Esophagus muscularis mucosa (tissue), 4 donors: ENCODE data around the gene GAS7. TPM values are rescaled to one million over a fixed set of nuclear protein-coding genes. Genes with fewer than 3 reads are reported as not detected.
A peak's percentile ranks its signal among the peaks of the same experiment; 100 is the strongest.

Source experiments
- DNase-seq: peaks from one replicate; pipeline ENCODE4 v3.0.0-alpha.2; 2017; ENCODE audit errors: extremely low spot score
- H3K27ac ChIP-seq, 4 donors: fragments of 200-600 bp; sonication (generic); replicated peaks in 1 of 4; 1 replicate in 3 of 4; 2 replicates in 1 of 4; pipeline ENCODE4 v1.5.1; 2016 to 2019; ENCODE audit warnings: mild to moderate bottlenecking in 1 of 4
- H3K27me3 ChIP-seq, 4 donors: fragments of 200-600 bp; sonication (generic); one replicate each; pipeline versions ENCODE4 v1.5.1 to v1.6.0; 2016 to 2019
- H3K36me3 ChIP-seq, 4 donors: fragments of 200-600 bp; sonication (generic); one replicate each; pipeline ENCODE4 v1.5.1; 2016 to 2019
- H3K4me1 ChIP-seq, 4 donors: fragments of 200-600 bp; sonication (generic); one replicate each; pipeline ENCODE4 v1.5.1; 2016 to 2019
- H3K4me3 ChIP-seq, 4 donors: fragments of 200-600 bp; sonication (generic); 1 replicate in 2 of 4; 2 replicates in 2 of 4; pipeline ENCODE4 v1.5.1; 2016 to 2019; ENCODE audit warnings: mild to moderate bottlenecking in 4 of 4, moderate library complexity in 1 of 4
- H3K9me3 ChIP-seq, 4 donors: fragments of 200-600 bp; sonication (generic); 1 replicate in 3 of 4; 2 replicates in 1 of 4; pipeline ENCODE4 v1.5.1; 2016 to 2019
- CTCF ChIP-seq, 3 experiments: fragments of 200-600 bp in 2 of 3; fragments of 450-650 bp in 1 of 3; sonication (generic) in 2 of 3; IDR thresholded peaks; one replicate each; pipeline ENCODE4 v1.5.1; 2017 to 2019; ENCODE audit warnings: antibody characterized with exemption in 3 of 3, mild to moderate bottlenecking in 2 of 3, moderate library complexity in 1 of 3
- EP300 ChIP-seq: sonication (generic); formaldehyde crosslinking; IDR thresholded peaks from one replicate; pipeline ENCODE4 v1.6.1; 2017; ENCODE audit warnings: antibody characterized with exemption
- POLR2A ChIP-seq: fragments of 450-650 bp; IDR thresholded peaks from one replicate; pipeline ENCODE4 v1.6.1; 2017; ENCODE audit warnings: antibody characterized with exemption, moderate library complexity, mild to moderate bottlenecking, low read depth
- POLR2AphosphoS5 ChIP-seq, 2 donors: sonication (generic); formaldehyde crosslinking; IDR thresholded peaks; one replicate each; pipeline ENCODE4 v1.6.1; 2017; ENCODE audit warnings: antibody characterized with exemption in 2 of 2
- WGBS: methylation state at CpG from one replicate; pipeline ENCODE4 v1.1.5; 2018; 5-methylcytosine and 5-hydroxymethylcytosine counted together
- intact Hi-C: fragments of 100-400 bp; cut with DNase I; formaldehyde crosslinking; loops from one replicate; pipeline ENCODE4 v1.15.1; 2023
- total RNA-seq, 4 donors: library from RNA; depleted of rRNA; stranded (reverse); fragments of >200 nt; gene quantifications; one replicate each; pipeline versions ENCODE4 v1.1.0 to v1.2.1, GENCODE V29; 2016

Gene GAS7
- total RNA-seq, 4 donors from 2014 or later: 77.3 to 124 (median 86.7) TPM

DNA sequence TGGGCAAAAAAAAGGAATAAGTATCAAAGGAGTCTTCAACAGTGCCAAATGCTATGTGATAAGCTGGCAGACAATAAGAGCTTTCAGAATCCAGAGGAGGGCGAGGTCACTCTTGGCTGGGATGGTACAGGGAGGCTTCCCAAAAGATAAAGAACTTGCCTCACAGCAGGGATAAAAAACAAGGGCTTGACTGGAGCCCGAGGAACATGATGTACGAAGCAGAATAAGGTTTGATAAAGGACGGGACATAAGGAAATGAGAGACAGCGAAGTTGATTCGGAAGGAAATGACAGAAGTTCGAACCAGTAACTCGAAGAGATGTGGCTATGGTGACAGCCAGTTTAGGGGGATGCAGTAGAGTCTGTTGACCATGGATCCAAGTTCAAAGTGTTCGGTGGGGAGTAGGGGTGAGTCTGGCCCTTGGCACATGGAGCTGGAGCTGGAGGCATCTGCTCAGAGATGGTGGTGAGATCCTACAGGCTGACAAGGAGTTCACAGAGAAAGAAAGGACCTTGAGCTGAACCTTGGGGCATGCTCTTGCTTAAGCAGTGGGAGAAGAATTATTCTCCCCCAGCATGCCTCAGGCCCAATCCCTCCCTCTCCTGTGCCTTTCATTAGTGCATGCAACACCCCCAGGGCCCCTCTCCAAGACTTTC lies 155.7 kb downstream of the GAS7 start:
- H3K4me1 ChIP-seq: peaks cover 4 to 30% (median 17%) of the 10 kb centered on the region in 4 donors
- peak overlapping the region; percentile 37 to 71 (median 60) for H3K27ac ChIP-seq

GRCh38 chr17:10041916-10042588 lies 156.4 kb downstream of the GAS7 start:
- no peak for TF ChIP-seq POLR2AphosphoS5 (IDR thresholded peaks at IDR 0.05)
- TF ChIP-seq CTCF (IDR thresholded peaks at IDR 0.05): no peak
- no peak for TF ChIP-seq EP300
- no peak for TF ChIP-seq POLR2A
- no peak for DNase-seq
- H3K9me3 ChIP-seq: no peaks in the 10 kb centered on the region
- H3K27ac ChIP-seq: peak overlapping the region; percentile 37 to 62 (median 60)
- 76% methylated on average over 17 of the region's 17 CpGs for WGBS
- no peak overlapping the region for H3K4me3 ChIP-seq
- H3K36me3 ChIP-seq: no peaks in the 10 kb centered on the region
- no peaks in the 10 kb centered on the region for H3K27me3 ChIP-seq
- intact Hi-C loops: loop anchor here (10.0 kb wide), 1 partner anchor 73 kb away; no protein-coding TSS in a partner anchor
- peaks cover 4 to 32% (median 16%) of the 10 kb centered on the region in 4 donors for H3K4me1 ChIP-seq

More for the DNA sequence above, 155.7 kb downstream of the GAS7 start:
- Histone ChIP-seq H3K27me3 (no peaks in the 10 kb centered on the region), H3K9me3 (no peaks in the 10 kb centered on the region), H3K36me3 (no peaks in the 10 kb centered on the region), H3K4me3 (no peak overlapping the region)
- intact Hi-C loops: loop anchor here (10.0 kb wide), 1 partner anchor 72 kb away; no protein-coding TSS in a partner anchor
- DNase-seq: no peak
- 82% methylated on average over 9 of the region's 9 CpGs for WGBS
- TF ChIP-seq CTCF (IDR thresholded peaks at IDR 0.05) (no peak), POLR2AphosphoS5 (IDR thresholded peaks at IDR 0.05) (peak in 1 of 2 donors; percentile 21), POLR2A (no peak), EP300 (no peak)

DNA sequence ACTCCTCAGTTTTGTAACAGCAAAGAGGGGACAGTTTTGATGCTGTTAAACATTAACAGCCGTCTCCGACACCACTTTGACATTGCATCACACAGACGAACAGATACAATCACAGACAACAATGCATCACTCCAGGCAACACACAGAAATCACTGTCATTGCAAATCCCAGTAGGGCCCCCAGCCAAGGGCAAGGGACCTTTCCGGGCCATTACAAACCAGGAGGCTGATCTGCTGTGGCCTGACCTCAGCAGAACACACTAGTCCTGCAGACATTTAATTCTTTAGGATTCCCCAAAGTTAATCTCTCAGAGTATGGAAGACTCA lies 157.2 kb downstream of the GAS7 start:
- Histone ChIP-seq H3K27me3 (no peaks in the 10 kb centered on the region), H3K4me1 (peaks cover 4 to 25% (median 13%) of the 10 kb centered on the region in 4 donors), H3K27ac (peak overlapping the region in 3 of 4 donors; percentile 52 to 62 (median 57)), H3K9me3 (no peaks in the 10 kb centered on the region), H3K36me3 (no peaks in the 10 kb centered on the region), H3K4me3 (no peak overlapping the region)
- 59% methylated on average over 4 of the region's 4 CpGs for WGBS
- TF ChIP-seq POLR2A (no peak), CTCF (IDR thresholded peaks at IDR 0.05) (no peak), POLR2AphosphoS5 (IDR thresholded peaks at IDR 0.05) (no peak), EP300 (no peak)
- no peak for DNase-seq
- intact Hi-C loops: loop anchor here (10.0 kb wide), 1 partner anchor 74 kb away; no protein-coding TSS in a partner anchor

GRCh38 chr17:10036511-10037061 lies 161.8 kb downstream of the GAS7 start:
- TF ChIP-seq POLR2AphosphoS5 (IDR thresholded peaks at IDR 0.05) (peak; percentile 35 to 73), EP300 (no peak), POLR2A (peak; percentile 22)
- H3K36me3 ChIP-seq: peaks cover 0 to 3% (median 0%) of the 10 kb centered on the region in 4 donors
- no peaks in the 10 kb centered on the region for H3K27me3 ChIP-seq
- H3K4me1 ChIP-seq: peaks cover 0 to 44% (median 36%) of the 10 kb centered on the region in 4 donors
- peak overlapping the region; percentile 70 to 80 (median 80) for H3K27ac ChIP-seq
- no peak for DNase-seq
- no peaks in the 10 kb centered on the region for H3K9me3 ChIP-seq
- intact Hi-C loops: no loop called here
- 60% methylated on average over 11 of the region's 11 CpGs for WGBS
- H3K4me3 ChIP-seq: peak overlapping the region; percentile 41 to 53 (median 44)

DNA sequence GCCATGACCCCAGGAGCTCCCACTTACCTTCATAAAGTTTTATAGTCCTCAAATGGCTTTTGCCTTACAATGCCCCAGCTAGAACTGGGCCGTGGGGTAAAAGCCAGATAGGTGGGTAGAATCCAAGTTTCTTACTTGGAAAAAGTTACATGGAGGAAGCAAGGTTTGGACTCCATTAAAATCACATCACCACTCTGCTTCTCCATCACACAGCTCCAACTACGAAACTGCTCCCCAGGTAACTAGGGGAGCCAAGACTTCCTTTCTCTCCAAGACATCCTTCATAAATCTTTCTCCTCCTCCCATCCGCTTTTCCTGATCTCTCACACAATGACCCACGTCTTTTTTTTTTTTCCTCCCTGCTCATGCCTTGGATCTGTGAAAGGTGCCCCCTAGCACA lies 162.5 kb downstream of the GAS7 start:
- 70% methylated on average over 4 of the region's 4 CpGs for WGBS
- peak overlapping the region; percentile 70 to 80 (median 80) for H3K27ac ChIP-seq
- DNase-seq: no peak
- intact Hi-C loops: no loop called here
- TF ChIP-seq POLR2A: no peak
- no peaks in the 10 kb centered on the region for H3K9me3 ChIP-seq
- peaks cover 0 to 51% (median 40%) of the 10 kb centered on the region in 4 donors for H3K4me1 ChIP-seq
- no peaks in the 10 kb centered on the region for H3K27me3 ChIP-seq
- peaks cover 0 to 4% (median 0%) of the 10 kb centered on the region in 4 donors for H3K36me3 ChIP-seq
- H3K4me3 ChIP-seq: peak overlapping the region; percentile 41 to 53 (median 44)
